NCI-H345 (cell line): ENCODE measurements around the gene SWSAP1.
A peak's percentile ranks its signal among the peaks of the same experiment; 100 is the strongest.

ENCODE experiments used
- DNase-seq: peaks from one replicate; lab custom pipeline; 2025; lab: John Stamatoyannopoulos, UW

Gene SWSAP1

DNA sequence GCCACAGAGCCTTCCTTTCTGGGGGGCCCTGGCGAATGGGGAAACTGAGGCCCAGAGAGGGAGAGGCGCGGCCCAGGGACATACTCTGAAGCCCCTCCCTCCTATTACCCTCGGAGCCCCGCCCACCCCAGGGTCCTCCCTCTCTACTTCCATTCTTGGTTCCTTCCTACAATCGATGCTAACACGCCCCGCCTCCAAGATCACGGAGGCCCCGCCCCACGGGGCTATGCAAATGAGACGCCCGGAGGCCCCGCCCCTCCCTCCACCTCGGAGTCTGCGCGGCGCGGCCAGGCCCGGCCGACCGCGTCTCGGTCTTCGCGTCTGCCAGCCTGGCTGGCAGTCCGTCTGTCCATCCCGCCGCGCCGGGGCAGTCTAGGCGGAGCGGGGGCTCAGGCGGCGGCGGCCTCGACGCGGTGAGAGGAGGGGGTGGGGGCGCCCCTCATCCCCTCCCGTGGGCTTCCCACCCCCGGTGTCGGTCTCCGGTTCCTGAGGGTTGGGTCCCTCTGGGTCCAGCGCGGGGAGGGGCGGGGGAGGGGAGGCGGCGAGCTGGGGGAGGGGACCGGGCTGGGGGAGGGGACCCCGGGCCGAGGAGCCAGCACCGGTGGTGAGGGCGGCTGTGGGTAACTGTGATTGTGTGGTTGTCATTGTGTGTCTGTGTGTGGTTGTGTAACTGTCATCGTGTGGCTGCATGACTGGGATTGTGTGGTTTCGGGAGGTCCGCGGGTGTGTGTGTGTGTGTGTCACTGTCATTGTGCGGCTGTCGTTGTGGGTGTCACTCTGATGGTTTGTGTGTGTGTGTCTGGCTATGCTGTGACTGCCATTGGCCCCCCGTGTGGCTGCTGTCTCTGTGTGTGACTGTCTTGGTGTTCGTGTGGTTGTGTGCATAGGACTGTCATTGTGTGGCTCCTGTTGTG lies 19.0 kb upstream of the SWSAP1 start, which contains the start of gene PLPPR2:
Gene PLPPR2 (plus strand): TSS at position 273 of the 914 bp plus-strand sequence. CDS start 2,242 bp downstream, outside the sequence.
- DNase-seq, result peak; percentile 54

GRCh38 chr19:11356074-11356397 lies 18.4 kb upstream of the SWSAP1 start:
- no peak for DNase-seq

DNA sequence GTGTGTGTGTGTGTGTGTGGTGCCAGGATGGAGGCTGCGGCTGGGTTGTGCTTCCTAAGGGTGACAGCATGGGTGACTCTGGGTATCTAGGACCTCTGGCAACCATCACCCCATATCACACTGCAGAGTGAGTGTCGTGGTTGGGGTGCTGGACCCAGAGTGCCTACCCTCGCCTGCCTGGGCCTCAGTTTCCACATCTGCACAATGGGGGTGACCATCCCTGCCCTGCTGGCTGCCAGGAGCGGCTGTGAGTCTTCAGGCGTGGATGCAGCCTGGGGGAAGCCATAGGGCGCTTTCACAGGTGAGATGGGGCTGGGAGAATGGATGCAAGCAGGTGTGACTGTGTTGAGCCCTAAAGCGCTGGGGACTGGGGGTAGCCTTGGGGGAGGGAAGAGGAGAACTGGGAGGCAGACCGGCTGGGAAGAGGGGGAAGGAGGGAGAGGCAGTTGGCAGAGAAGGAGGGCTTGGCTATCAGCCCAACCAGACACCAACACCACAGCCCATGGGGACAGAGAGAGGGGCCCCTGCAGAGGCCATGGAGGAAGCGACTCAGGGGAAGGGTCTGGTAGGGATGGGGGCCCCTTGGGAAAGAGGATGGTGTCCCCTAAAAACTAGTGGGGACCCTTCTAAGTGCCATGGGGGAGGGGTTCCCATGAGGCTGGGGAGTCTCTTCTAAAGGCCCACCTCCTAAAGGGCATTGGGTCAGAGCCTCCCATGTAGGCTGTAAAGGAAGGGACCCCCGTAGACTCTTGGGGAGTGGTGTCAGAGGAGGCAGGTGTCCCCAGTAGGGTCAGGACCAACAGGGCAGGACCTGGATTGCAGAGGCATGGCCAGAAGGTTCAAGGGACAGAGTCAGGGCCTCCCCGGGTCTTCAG lies 17.6 kb upstream of the SWSAP1 start:
- no peak for DNase-seq

DNA sequence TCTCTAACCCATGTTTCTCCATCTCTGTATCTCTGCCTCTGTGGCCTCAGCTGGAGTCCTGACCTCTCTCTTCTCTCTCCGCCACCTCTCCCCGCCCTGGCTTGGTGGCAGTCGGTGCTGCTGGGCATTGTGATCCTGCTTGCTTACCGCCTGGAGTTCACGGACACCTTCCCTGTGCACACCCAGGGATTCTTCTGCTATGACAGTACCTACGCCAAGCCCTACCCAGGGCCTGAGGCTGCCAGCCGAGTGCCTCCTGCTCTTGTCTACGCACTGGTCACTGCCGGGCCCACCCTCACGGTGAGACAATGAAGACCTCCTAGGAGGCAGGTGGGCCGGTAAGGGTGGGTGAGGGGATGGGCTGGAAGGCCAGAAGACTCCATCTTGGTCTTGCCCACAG lies 15.0 kb upstream of the SWSAP1 start:
- DNase-seq, result no peak

DNA sequence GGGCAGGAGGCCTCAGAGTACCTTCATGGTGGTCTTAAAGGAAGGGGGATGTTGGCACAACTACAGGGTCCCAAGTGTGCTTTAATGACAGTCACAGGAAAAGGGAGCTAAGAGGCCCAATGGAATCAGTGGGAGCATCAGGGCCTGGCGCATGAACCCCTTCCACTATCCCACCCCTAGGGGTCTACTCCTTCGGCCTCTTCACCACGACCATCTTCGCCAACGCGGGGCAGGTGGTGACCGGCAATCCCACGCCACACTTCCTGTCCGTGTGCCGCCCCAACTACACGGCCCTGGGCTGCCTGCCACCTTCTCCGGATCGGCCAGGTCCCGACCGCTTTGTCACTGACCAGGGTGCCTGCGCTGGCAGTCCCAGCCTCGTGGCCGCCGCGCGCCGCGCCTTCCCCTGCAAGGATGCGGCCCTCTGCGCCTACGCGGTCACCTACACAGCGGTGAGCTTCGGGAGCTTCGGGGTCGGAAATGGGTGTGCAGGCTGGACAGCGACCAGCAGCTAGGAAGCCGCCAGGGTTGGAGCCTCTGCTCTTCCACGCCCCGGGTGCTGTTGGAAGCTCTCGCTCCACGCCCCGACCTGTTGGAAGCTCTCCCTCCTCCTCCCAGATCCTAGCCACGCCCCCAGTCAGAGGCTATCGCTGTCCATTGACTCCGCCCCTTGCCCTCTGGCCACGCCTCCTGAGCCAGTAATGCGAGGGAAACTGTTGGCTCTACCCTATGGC lies 13.3 kb upstream of the SWSAP1 start:
- no peak for DNase-seq

GRCh38 chr19:11361771-11362731 lies 12.4 kb upstream of the SWSAP1 start:
- DNase-seq, result no peak

DNA sequence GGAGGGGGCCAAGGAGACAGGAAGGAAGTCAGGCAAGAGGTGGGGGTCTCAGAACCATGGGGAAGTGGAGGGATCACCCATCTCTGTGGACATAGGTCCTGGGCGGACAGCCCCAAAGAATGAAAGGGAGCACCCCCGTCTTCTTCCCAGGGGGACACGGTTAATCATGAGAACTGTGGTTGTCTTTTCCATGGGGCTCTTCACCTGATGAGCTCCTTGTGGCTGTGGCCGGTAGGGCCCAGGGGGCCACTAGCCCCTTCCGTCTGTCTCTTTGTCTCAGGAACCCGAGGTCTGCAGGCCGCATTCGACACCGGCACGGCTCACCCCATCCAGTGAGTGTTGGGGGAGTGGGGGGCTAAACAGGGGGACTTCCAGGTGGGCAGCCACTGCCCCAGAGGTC lies 10.6 kb upstream of the SWSAP1 start:
- DNase-seq, result no peak

DNA sequence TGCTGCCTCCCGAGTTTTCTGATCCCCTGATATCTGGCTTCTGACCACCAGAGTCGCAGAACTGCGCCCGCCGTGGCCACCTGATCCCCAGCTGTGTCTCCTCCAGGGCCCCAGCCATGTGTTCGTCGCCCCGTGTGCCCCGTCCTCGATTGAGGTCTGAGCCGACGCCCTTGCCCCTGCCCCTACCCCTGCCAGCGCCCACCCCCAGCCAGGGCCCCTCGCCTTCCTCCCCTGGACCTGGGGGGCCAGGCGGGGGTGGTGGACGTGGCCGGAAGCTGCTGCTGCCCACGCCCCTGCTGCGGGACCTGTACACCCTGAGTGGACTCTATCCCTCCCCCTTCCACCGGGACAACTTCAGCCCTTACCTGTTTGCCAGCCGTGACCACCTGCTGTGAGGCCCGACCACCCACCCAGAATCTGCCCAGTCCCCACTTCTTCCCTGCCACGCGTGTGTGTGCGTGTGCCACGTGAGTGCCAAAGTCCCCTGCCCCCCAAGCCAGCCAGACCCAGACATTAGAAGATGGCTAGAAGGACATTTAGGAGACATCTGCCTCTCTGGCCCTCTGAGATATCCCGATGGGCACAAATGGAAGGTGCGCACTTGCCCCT lies 10.1 kb upstream of the SWSAP1 start:
- no peak for DNase-seq

DNA sequence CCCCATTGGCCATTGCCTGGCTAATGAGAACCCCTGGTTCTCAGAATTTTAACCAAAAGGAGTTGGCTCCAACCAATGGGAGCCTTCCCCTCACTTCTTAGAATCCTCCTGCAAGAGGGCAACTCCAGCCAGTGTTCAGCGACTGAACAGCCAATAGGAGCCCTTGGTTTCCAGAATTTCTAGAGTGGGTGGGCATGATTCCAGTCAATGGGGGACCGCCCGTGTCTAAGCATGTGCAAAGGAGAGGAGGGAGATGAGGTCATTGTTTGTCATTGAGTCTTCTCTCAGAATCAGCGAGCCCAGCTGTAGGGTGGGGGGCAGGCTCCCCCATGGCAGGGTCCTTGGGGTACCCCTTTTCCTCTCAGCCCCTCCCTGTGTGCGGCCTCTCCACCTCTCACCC lies 9.5 kb upstream of the SWSAP1 start:
- DNase-seq, result no peak

DNA sequence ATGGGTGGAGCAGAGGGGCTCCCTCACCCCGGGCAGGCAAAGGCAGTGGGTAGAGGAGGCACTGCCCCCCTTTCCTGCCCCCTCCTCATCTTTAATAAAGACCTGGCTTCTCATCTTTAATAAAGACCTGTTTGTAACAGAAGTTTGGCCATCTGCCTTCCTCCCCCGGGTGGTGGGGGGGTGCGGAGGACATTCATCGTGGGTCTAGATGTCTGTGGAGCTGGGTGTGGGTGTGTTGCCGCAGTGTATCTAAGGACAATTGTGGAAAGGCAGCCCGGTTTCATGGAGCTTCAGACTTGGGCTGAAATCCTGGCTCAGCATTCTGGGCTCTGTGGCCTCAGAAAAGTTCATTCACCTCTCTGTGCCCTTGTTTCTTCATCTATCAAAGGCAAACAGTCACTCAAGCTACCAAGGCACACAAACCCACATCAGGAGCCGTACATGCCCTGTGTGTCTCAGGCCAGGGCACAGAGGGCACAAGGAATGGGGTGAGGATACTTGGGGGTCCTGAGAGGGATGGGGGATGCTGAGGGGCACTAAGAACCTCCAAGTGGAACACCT lies 8.8 kb upstream of the SWSAP1 start:
- DNase-seq, result no peak

GRCh38 chr19:11367528-11367927 lies 6.9 kb upstream of the SWSAP1 start:
- DNase-seq, result no peak

GRCh38 chr19:11370744-11371143 lies 3.7 kb upstream of the SWSAP1 start:
- no peak for DNase-seq

GRCh38 chr19:11373166-11373884 lies 1.1 kb upstream of the SWSAP1 start:
- DNase-seq, result peak; percentile 63

DNA sequence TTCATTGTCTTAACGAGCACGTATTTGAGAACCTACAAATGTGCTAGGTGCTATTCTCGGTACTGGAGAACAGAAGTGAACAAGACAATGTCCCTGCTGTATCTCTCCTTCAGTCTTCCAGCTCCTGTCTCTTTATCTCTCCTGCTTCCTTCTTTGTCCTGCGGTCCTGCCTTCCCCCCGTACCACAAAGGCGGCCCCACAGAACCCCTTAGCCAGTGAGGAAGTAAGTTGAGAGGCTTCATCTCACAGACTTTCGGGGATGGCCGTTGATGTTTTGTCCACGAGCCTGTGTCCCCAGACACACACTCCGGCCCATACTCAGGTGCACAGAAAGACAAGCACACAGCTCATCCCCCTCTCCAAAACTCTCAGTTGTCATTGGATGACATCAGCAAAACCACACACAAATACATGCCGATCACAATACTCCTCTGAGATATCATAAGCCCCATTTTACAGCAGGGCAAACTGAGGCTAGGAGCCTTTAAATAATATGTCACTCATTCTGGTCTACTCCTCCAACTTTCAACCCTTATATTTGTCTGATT lies 507 bp upstream of the SWSAP1 start:
- no peak for DNase-seq

- no peak for DNase-seq
Measured at GRCh38 chr19:11375143-11375948, 880 bp downstream of the SWSAP1 start.

DNA sequence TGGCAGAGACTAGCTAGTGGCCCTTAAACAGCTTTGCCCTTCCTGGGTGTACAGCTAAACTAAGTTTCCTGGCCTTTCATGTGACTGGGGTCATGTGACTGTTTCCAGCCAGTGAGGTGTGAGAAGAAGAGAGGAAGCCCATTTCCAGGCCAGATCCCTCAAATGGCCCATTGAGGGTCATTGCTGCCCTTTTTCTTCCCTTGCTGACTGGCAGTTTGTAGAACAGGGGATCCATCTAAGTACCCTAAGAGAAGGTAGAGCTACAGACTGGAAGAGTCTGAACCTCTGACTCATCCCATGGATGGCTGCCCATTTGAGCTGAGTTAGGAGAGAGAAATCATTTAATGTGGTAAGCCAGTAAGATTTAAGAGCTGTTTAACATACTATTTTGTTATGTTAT lies 2.8 kb downstream of the SWSAP1 start:
- no peak for DNase-seq

- DNase-seq, result no peak
Measured at GRCh38 chr19:11377756-11378155, 3.3 kb downstream of the SWSAP1 start.
